DOHH2 (cell line): ENCODE measurements around the gene SUFU.

Source experiments
- H3F3A ChIP-seq: fragments of 200-600 bp; sonication (generic), shearing (Covaris generic); 2 replicates; pipeline ENCODE4 v1.6.0; 2016; ENCODE audit warnings: antibody characterized with exemption, mild to moderate bottlenecking; ENCODE audit not compliant: control insufficient read depth, insufficient read depth
- H3K27ac ChIP-seq: fragments of 200-600 bp; sonication (generic); 2 replicates; pipeline ENCODE4 v1.5.1; 2014; ENCODE audit warnings: low read depth, mild to moderate bottlenecking, low read length, moderate library complexity
- H3K27me3 ChIP-seq: fragments of 200-600 bp; sonication (generic); 2 replicates; pipeline ENCODE4 v1.6.1; 2014; ENCODE audit warnings: mild to moderate bottlenecking, low read length, mixed read lengths; ENCODE audit not compliant: control insufficient read depth
- H3K36me3 ChIP-seq: fragments of 200-600 bp; sonication (generic); 2 replicates; pipeline ENCODE4 v1.6.1; 2014; ENCODE audit warnings: mild to moderate bottlenecking, low read length, moderate library complexity, mixed read lengths; ENCODE audit not compliant: control insufficient read depth
- H3K4me1 ChIP-seq: fragments of 200-600 bp; sonication (generic); 2 replicates; pipeline ENCODE4 v1.6.1; 2014; ENCODE audit warnings: mild to moderate bottlenecking, low read length, mixed read lengths; ENCODE audit not compliant: control insufficient read depth
- H3K4me2 ChIP-seq: fragments of 200-600 bp; sonication (generic); 2 replicates; pipeline ENCODE4 v1.6.0; 2014; ENCODE audit warnings: mild to moderate bottlenecking, low read length, moderate library complexity
- H3K4me3 ChIP-seq: fragments of 200-600 bp; sonication (generic); 2 replicates; pipeline ENCODE4 v1.5.1; 2014; ENCODE audit warnings: mild to moderate bottlenecking, low read length, mixed read lengths
- H3K79me2 ChIP-seq: fragments of 200-600 bp; sonication (generic); 2 replicates; pipeline ENCODE4 v1.6.1; 2014; ENCODE audit warnings: mild to moderate bottlenecking, low read length, mixed read lengths; ENCODE audit not compliant: control insufficient read depth
- H3K9me2 ChIP-seq: fragments of 200-600 bp; sonication (generic); replicated peaks from 2 replicates; pipeline ENCODE4 v1.6.1; 2014; ENCODE audit warnings: mild to moderate bottlenecking, low read length, mixed read lengths; ENCODE audit not compliant: control insufficient read depth
- H3K9me3 ChIP-seq: fragments of 200-600 bp; sonication (generic); 2 replicates; pipeline ENCODE4 v1.6.1; 2014; ENCODE audit warnings: antibody characterized with exemption, low read length, mixed read lengths; ENCODE audit not compliant: control insufficient read depth, insufficient read depth
- H4K20me1 ChIP-seq: fragments of 200-600 bp; sonication (generic); 2 replicates; pipeline ENCODE4 v1.6.0; 2014; ENCODE audit warnings: low read depth, mild to moderate bottlenecking, antibody characterized with exemption, low read length, moderate library complexity; ENCODE audit not compliant: control insufficient read depth, insufficient read depth
- CTCF ChIP-seq: fragments of 200-600 bp; sonication (generic); IDR thresholded peaks from one replicate; pipeline ENCODE4 v1.5.1; 2014; ENCODE audit warnings: antibody characterized with exemption, mild to moderate bottlenecking, low read depth, low read length; ENCODE audit not compliant: poor library complexity, severe bottlenecking
- EZH2phosphoT487 ChIP-seq: fragments of 200-600 bp; sonication (generic); IDR thresholded peaks from 2 replicates; pipeline ENCODE4 v1.6.1; 2017; ENCODE audit warnings: borderline replicate concordance, mild to moderate bottlenecking, antibody characterized with exemption, low read length, moderate library complexity, mixed read lengths

SUFU gene

DNA sequence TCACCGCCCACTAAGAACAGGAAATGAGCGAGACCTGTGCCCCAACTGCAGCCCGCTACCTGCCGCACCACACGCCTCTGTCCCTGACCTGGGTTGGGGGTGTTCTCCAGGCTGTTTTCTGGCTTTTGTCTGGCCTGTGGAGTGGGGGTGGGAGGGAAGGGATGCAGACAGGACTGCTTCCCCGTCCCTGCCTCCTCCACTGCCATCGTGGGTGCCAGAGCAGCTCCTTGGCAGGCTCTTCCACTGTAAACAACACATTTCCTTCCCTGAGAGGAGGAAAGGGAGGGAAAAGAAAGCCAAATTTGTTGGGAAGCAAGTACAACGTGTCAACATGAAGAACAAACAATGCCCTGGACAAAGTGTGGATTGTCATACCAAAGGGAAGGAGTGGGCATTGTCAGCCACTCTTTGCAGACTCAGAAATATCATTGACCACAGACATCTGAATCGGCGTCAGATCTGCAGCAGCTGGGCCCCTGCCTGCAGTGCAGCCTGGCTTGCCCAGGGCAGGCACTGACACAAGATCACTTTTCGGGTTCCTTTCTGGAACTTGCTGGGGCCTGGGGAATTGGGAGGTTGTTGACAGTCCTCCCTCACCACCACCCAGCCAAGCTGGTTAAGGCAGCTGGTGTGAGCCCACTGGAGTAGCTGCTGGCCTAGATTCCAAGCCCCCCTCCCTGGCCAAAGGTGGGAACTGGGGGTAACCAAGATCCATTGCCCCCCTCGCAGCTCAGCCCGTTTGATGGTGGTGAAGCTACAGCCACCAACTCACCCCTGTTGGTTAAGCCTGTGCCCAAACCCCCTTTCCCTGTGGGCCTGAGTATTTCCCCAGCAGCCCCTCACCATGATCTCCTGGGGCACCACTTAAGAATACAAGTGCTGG, 117.9 kb downstream of the SUFU start:
- H3K4me1 ChIP-seq = no peaks in the 10 kb centered on the region
- no peak overlapping the region for H3K4me2 ChIP-seq
- H3K27ac ChIP-seq = no peak overlapping the region
- no peaks in the 10 kb centered on the region for H3K36me3 ChIP-seq
- no peaks in the 10 kb centered on the region for H3K9me2 ChIP-seq
- no peaks in the 10 kb centered on the region for H3K79me2 ChIP-seq
- H3K27me3 ChIP-seq = no peaks in the 10 kb centered on the region
- H3K9me3 ChIP-seq = no peaks in the 10 kb centered on the region
- no peaks in the 10 kb centered on the region for H3F3A ChIP-seq
- no peak for TF ChIP-seq CTCF
- TF ChIP-seq EZH2phosphoT487 = no peak
- H4K20me1 ChIP-seq = no peaks in the 10 kb centered on the region; the same call in 1 of the 2 replicates
- no peak overlapping the region for H3K4me3 ChIP-seq

GRCh38 chr10:102624094-102624493, 120.3 kb downstream of the SUFU start:
- no peak overlapping the region for H3K27ac ChIP-seq
- H3K9me2 ChIP-seq = no peaks in the 10 kb centered on the region
- H3K4me3 ChIP-seq = no peak overlapping the region
- no peaks in the 10 kb centered on the region for H3F3A ChIP-seq
- no peaks in the 10 kb centered on the region for H3K36me3 ChIP-seq
- no peaks in the 10 kb centered on the region for H3K4me1 ChIP-seq
- TF ChIP-seq EZH2phosphoT487 = no peak
- H3K9me3 ChIP-seq = no peaks in the 10 kb centered on the region
- H3K79me2 ChIP-seq = no peaks in the 10 kb centered on the region
- H3K4me2 ChIP-seq = no peak overlapping the region
- H4K20me1 ChIP-seq = no peaks in the 10 kb centered on the region; the same call in 1 of the 2 replicates
- H3K27me3 ChIP-seq = no peaks in the 10 kb centered on the region

GRCh38 chr10:102624751-102625645, 121.2 kb downstream of the SUFU start:
- Histone ChIP-seq H3K4me3 (no peak overlapping the region), H3K79me2 (no peaks in the 10 kb centered on the region), H3K4me1 (no peaks in the 10 kb centered on the region), H3F3A (no peaks in the 10 kb centered on the region), H3K27me3 (no peaks in the 10 kb centered on the region), H4K20me1 (no peaks in the 10 kb centered on the region; the same call in 1 of the 2 replicates), H3K36me3 (no peaks in the 10 kb centered on the region), H3K27ac (no peak overlapping the region), H3K4me2 (no peak overlapping the region), H3K9me2 (no peaks in the 10 kb centered on the region), H3K9me3 (no peaks in the 10 kb centered on the region)
- TF ChIP-seq CTCF = no peak
